Measurements from ENCODE around the gene POFUT2.

The POFUT2 gene

GRCh38 chr21:45260191-45260825, 27.4 kb downstream of the POFUT2 start:
- no peak for FAIRE-seq

- FAIRE-seq, result no peak
Observed at GRCh38 chr21:45259206-45259840, 28.4 kb downstream of the POFUT2 start.

DNA sequence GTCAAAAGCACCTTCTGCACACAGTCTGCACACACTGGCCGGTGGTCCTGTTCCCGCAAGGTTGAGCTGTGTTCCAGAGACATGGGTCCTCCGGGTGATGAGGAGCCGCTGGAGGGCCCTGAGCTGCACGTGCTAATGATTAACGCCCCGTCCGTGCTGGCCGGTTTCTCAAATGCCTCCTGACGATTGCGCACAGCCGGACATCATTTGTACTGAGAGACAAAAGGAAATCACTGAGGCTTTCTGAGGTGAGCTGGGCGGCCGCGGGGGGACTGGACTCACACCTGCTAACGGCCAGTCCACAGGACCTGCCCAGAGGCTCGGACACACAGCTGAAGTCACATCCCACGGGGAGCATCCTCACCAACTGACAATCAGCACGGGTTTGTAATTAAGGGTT, 29.2 kb downstream of the POFUT2 start:
- no peak for FAIRE-seq

DNA sequence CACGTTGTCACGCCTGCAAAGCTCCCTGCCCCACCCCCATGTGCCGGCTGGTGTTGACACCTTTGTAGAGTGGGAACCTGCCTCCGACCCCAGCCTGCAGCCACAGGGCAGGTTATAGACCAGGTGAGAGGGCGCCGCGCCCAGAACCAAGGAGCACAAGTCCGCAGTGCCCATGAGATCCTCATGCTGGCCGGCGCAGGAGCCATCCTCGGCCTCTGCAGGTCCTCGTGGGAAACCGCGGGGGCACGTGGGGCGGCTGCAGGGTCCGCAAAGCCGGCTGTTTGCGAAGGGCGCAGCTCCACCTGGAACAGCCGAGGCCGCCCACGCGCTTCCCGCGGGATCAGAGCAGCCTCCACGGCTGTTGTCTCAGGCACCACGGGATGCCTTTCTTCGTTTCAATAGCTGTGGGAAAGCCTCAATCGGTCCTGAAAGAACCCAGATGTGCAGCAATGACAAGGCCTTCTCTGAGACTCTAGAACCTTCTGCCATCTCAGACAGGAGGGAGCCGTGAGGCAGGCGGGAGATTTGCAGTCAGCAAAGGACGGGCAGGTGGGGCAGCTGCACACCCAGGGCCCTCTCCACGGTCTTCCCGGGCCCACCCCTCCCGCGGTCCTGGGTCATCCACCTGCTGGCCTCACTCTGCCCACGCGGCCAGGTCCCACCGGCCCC, 29.9 kb downstream of the POFUT2 start:
- no peak for FAIRE-seq

DNA sequence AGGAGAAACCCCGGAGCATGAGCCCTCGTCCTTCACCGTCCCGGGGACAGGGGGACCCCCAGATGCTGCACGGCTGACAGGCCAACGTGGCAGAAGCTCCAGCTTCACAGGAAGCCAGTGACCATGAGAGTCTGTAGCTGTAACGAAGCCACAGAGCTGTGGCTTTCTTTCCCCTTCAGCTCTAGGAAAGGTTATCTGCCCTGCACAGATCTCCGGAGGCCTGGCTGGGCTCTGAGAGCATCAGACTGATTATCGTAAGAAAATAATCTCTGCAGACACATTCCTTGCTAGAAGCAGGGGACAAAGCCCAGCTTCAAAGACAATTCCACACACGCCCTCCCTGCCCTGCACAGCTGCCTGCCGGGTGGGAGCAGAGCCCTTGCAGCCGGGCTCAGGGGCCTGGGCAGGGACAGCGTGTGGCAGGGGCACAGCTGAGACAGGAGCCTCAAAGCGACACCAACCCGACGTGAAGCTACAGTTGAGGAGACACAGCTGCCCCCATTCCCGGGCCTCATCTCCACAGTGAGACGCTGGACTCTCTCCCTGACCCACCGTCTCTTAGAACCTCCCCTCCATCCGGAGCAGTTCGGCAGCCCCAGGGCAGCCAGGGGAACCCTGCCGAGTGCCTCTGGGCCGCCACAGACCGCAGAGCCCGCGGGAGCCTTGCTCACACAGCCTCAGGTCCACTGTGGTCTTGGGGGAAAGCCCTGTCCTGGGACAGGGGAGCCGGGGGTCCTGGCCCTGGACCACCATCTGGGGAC, 30.6 kb downstream of the POFUT2 start:
- no peak for FAIRE-seq

DNA sequence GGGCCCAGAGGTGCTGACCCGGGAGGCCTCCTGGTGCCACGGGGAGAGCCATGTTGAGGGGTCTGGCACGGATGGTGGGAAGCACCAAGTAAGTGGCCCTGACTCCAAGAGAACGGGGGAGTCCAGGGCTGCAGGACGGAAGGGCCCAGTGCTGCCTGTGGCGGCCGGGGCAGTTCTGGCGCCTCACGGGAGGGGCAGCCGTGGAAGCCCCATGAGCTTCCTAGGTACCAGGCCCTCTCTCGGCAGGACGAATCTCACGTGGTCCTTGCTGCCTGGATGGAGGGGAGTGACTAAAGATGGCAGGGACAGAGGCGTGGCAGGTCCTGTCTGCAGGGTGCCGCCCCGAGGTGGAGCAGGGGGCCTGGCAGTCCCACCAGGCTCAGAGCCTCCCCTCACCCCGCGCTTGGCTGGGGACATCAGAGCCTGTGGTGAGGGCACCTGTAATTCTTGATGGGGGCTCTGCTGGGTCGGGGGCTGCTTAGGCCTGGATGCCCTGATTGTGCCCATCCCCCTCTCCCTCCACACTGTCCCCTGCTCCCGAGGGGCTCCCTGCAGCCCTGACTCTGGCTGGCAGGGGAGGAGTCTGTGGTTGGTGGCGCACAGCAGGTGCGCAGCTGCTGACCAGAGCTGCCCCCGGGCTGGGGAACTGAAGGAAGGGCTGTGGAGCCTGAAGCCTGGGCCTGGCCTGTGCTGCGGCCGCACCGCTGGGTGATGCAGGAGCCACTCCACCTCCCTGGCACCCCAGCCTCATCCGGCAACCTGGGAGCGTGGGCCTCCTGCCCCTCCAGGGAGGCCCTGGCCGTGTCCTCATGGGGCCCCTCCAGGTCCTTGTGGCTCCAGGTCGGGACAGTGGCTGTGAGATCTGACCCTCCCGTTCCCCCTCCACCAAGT, 31.4 kb downstream of the POFUT2 start:
- no peak for FAIRE-seq

- no peak for FAIRE-seq
Observed at GRCh38 chr21:45255381-45256020, 32.2 kb downstream of the POFUT2 start.

- no peak for FAIRE-seq
Observed at GRCh38 chr21:45254460-45254930, 33.2 kb downstream of the POFUT2 start.

DNA sequence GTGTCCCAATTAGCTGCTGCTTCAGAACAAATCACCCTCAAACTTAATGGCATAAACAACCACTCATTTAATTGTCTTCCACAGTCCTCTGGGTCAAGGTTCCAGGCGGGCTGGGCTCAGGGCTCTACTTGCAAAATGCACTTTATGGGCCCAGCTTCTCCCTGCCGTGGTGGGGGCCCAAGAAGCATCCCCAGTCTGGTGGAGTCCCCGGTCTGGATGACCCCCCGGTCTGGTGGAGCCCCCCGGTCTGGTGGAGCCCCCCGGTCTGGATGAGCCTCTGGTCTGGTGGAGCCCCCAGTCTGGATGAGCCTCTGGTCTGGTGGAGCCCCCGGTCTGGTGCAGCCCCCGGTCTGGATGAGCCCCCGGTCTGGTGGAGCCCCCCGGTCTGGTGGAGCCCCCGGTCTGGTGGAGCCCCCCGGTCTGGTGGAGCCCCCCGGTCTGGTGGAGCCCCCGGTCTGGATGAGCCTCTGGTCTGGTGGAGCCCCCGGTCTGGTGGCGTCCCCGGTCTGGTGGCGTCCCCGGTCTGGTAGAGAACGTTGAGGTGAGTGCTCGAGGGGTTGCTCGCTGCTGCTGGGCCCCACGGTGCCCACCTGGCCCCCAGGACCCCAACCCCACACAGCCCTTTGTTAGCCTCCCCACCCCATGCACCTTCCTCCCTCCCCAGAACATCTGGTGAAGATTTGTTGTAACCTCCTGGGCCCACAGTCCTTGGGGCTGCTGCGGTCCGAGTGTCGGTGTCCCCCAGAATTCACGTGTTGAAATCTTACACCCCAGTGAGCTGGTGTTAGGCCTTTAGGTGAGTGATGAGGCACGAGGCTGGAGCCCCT, 33.8 kb downstream of the POFUT2 start:
- no peak for FAIRE-seq

DNA sequence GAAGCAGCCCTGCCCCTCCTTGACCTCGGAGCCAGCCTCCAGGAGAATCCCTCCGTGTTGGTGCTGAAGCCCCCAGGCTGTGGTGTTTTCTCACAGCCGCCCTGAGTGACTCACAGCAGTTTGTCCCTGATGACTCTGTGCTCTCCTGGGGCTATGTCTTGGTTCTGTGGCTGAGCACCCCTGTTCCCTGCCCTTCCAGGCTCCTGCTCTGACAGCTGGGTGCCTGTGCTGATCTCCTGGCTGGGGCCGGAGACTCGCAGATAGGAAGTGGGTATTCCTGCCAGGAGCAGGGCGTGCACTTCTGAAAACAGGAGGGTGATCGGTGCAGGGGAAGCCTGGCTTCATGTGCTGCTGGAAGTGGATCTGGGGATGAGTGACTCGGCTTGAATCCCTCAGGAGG, 34.5 kb downstream of the POFUT2 start:
- no peak for FAIRE-seq

DNA sequence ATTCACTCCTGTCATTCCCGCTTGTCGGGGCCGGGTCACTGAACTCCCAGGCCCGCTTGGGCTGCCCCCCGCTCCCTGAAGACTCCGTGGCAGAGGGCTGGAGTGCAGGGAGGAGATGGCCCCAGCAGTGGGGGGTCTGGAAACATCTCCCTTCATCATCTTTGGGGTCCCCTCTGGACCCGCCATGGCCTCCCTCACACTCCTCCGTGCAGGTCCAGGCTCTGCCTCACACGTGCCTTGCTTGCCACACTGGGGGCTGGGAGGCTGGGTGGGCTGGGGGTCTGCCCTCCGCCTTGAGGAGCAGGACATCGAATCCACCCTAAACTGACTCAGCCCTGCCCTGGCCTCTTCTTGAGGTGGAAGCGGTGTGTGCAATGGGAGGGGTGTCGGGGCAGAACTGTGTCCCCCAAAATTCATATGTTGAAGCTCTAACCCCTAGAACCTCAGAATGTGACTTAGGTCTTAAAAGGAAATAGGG, 35.2 kb downstream of the POFUT2 start:
- no peak for FAIRE-seq

GRCh38 chr21:45251635-45252447, 35.9 kb downstream of the POFUT2 start:
- no peak for FAIRE-seq

DNA sequence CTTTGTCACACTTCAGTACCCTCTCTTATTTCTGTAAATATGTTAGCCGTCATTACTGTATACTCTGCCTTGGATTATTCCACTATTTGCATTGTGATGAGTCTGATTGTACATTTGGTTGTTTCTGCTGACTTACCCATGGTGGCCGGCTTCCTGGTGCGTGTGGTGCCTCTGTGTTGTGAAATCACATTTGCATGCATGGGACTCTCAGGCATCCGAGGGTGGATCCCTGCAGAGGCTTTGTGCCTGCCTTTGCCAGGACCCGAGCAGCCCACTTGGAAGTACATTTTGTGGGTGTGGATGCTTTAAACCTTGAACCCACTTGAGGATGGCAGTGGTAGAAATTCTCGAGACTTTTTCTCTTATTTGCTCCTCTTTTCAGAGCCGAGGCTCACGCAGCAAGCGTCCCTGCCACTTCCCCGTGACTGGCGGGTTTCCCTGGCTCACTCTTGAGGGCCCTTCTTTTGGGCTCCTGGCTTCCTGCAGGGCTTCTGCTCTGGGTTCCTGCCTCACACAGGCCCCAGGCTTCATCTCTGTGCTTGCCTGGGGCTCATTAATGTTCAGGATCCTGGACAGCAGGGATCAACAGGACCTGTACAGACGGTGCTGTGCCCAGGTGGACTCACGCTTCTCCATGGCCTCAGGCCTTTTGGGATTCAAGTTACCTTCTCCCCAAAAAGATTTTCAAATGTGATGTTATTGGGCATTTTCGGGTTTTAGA, 36.6 kb downstream of the POFUT2 start:
- no peak for FAIRE-seq

DNA sequence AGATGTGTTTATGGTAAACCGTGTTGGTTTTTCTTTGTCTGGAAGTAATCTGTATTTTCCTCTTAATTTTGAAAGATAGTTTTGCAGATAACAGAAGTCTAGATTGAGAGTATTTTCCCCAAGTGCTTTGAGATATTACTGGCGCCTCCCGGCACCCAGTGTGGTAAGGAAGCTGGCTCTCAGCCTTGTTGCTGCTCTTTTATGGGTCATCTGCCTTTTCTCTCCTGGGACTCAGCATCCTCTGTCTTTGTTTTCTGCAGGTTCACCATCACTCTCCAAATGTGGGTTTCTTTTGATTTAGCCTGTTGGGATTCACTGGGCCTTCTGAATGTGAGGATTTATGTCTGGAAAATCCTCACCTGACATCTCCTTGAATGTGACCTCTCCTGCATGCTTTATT, 37.4 kb downstream of the POFUT2 start:
- no peak for FAIRE-seq

GRCh38 chr21:45249626-45250025, 38.1 kb downstream of the POFUT2 start:
- FAIRE-seq, result no peak

GRCh38 chr21:45248893-45249381, 38.8 kb downstream of the POFUT2 start:
- no peak for FAIRE-seq

GRCh38 chr21:45248301-45248892, 39.3 kb downstream of the POFUT2 start:
- no peak for FAIRE-seq
